NCI-H1436 treated with DMSO at 0.1 percent for 48 hours (cell line): ENCODE data around the gene COL8A1.

Source experiments
- DNase-seq: peaks from one replicate; lab custom pipeline; 2025; lab: John Stamatoyannopoulos, UW

The COL8A1 gene

GRCh38 chr3:99845331-99845730 lies 206.9 kb downstream of the COL8A1 start:
- DNase-seq, result no peak

- DNase-seq, result no peak
Measured at GRCh38 chr3:99845999-99846398, 207.6 kb downstream of the COL8A1 start.

- no peak for DNase-seq
Measured at GRCh38 chr3:99846477-99847160, 208.2 kb downstream of the COL8A1 start.

GRCh38 chr3:99848433-99848832 lies 210.0 kb downstream of the COL8A1 start:
- DNase-seq, result no peak
